HG03039 (cell line): Measurements from ENCODE around the gene MSH5.
"Not testable (repeated sequence)": the region's sequence is repeated elsewhere in the genome, so short reads cannot be mapped to it uniquely, and the experiment has no call there.

Source experiments
- ATAC-seq: cut with Tn5 transposase; IDR thresholded peaks from one replicate; pipeline ENCODE4 v1.9.1; 2021; ENCODE audit warnings: mild to moderate bottlenecking, moderate library complexity; ENCODE audit not compliant: unreplicated experiment

The MSH5 gene

DNA sequence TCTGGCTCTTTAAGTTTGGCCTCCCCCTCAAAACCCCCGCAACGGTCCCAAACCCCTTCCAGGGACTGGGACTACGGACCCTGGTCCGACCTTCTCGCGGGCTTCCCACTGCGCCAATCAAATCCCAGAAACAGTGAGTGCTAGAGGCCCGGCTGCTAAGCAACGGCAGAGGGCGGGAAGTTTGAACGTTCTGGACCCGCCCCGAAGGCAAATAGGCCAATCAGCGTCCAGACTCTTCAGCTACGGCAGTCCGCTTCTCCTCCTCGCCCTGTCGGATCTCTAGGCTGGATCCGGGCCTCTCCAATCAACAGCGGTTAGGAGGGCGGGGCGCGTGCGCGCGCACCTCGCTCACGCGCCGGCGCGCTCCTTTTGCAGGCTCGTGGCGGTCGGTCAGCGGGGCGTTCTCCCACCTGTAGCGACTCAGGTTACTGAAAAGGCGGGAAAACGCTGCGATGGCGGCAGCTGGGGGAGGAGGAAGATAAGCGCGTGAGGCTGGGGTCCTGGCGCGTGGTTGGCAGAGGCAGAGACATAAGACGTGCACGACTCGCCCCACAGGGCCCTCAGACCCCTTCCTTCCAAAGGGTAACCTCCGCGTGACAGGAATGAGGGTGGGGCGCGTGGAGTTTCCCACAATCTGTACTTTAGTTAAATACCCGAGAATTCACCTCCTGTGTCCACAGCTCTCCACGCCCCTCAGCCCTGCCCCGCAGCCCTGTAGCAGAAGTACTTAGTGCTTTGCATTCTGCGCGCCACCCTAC lies at the start of gene MSH5:
Gene MSH5, plus strand, starts transcription at position 367 of the 758 bp plus-strand sequence. CDS start 462 bp downstream, outside the sequence.
- peak; percentile 66 for ATAC-seq

DNA sequence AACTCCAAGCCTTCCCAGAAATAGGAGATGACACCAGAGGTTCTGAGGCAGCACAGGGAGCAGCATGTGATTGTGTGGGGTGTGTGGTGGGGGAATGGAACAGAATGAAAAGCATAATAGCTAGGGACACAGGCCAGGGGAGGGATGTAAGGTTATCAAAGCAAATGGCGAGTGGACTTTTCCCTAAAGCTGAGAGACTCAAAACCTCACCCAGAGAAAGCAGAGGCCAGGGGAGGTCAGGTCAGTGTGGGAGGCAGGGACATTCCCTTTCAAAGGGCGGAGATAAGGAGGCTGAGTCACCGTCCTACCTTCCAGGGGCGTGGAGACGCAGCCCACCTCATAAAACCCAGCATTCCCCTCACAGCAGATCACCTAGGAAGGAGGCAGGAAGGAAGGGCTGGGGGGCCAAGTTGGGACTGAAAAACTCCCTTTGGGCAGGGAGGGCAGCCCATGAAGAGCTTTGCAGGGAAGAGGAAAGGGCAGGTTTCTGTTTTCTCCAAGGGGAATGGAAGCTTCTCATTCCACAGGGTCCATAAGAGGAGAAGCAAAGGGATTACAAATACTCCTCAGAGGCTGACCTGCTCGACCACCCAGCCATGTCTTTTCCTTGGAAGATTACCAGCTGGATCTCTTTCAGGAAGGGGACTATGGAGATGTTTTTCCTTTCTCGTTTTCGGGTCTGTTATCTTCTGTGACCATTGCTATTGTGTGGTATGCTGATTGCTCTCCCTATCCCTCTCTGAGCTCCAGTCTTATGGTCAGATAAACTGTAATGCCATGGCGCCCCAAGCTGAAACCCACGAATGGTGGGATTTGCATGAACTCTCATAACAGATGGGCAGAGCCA lies 49.4 kb upstream of the MSH5 start:
- ATAC-seq, result no peak

GRCh38 chr6:31691078-31691463 lies 48.7 kb upstream of the MSH5 start:
- no peak for ATAC-seq

- no peak for ATAC-seq
Observed at GRCh38 chr6:31691564-31692108, 48.2 kb upstream of the MSH5 start.

GRCh38 chr6:31692353-31692752 lies 47.5 kb upstream of the MSH5 start:
- ATAC-seq, result no peak

DNA sequence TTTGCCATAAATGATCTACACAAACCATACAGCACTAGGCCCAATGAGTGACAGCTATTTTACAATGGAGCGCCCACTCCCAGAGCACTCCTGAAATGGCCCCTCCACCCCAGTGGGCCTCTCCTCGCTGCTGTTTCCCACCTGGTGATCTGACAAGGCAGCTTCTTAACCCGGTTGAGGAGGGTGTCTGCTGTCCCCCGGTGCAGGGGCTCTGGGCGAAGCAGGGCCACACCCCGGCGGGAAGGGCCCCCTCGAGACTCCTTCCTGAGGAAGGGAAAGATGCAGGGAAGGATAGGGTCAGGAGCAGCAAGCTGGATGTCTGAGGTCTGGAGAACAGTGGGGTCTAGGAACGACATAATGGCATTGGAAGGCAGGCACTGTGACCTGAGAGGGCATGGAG lies 46.9 kb upstream of the MSH5 start:
- ATAC-seq, result no peak

GRCh38 chr6:31693535-31693934 lies 46.3 kb upstream of the MSH5 start:
- ATAC-seq, result no peak

DNA sequence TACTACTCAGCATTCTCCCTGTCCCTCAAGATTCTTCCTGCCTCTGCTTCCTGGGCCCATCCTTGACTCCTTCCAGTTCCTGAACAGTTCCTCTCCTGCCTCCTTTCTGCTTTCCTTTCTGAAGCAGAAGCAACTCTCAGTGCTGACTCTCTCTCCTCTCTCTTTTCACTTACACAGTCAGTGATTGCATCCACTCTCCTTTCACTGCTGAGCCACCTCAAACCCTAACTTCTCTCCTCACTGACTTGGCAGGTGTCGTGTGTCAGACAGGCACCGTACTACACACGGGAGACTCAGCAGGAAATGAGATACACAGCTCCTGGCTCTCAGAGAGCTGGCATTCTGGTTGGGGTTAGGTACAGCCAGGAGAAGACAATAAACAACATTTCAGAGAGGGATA lies 42.2 kb upstream of the MSH5 start:
- ATAC-seq, result no peak

- ATAC-seq, result no peak
Observed at GRCh38 chr6:31700740-31701401, 38.9 kb upstream of the MSH5 start.

- no peak for ATAC-seq
Observed at GRCh38 chr6:31701666-31702404, 38.0 kb upstream of the MSH5 start.

DNA sequence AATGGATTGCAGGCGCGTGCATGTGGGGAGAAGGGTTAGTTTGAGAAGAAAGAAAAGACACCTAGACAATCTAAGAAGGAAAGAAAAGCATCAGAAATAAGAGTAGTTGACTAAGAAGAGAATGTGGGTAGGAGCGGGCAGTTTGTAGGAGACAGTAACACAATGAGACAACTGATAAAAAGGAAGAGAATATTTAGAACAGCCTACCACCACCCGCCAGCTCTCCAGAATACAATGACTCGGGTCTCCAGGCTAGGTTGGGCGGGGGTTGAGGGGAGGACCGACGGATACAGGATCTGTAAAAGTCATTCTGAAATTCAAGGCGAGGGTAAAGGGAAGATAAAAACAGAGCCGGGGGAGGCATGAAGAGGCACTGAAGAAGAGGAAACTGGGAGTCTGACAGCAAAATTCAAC lies 37.4 kb upstream of the MSH5 start:
- ATAC-seq, result no peak

DNA sequence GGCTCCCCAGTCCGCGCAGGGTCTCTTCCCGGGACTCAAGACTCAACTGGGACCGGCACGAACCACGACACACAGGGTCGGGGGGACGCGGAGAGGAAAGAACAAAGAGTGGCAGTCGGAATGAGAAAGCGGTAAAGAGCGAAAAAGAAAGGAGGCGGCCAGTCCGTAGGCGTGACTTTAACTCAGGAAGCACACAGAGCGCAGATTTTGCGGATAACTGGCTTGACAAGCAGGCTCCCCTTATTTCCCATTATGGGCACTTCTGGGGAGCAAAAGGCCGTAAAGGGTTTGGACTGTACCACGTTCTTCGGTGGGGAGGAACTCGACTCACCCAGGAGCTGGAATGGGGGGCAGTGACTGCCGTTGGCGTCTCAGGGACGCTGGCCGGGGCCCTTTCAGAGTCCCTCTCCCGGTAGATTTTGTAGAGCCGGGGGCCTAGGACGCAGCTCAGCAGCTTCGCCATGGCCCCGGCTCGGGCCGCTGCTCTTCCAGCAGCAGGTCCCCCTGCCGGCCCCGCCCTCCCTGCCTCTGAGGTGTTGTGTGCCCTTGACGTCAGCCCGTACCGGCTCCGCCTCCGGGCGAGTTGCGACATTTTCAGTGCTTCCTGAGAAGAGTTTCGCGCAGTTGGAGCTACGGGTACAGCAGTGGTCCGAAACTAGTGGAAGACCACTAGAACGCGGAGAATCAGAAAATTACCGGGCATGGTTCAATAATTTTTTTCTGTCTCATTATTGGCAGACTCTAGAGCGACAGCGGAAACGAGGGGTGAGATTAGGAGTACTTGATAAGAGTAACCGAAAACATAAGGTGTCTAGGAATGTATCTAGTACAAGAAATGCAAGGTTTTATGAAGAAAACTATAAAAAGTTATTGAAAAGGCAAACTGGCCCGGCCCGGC lies 36.7 kb upstream of the MSH5 start, which contains the start of gene ABHD16A:
Gene ABHD16A, minus strand, starts transcription at position 506 of the 898 bp plus-strand sequence. Its CDS starts 43 bp downstream, at position 463.
- ATAC-seq, result peak; percentile 86

DNA sequence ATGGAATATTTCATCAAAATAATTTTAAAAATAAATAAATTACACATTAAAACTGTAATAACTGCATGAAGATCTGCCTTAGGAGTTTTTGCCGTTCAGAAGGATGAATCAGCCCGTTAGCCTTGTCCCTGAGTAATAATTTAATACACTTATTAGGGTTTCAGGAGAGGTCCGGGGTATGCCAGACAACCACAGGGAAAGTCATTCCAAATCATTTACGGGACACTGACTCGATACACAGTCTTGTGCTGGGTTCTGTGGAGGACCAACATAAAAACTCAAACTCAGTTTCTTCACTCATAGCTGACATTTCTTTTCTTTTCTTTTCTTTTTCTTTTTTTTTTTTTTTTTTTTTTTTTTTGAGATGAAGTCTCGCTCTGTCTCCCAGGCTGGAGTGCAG lies 33.9 kb upstream of the MSH5 start:
- no peak for ATAC-seq

DNA sequence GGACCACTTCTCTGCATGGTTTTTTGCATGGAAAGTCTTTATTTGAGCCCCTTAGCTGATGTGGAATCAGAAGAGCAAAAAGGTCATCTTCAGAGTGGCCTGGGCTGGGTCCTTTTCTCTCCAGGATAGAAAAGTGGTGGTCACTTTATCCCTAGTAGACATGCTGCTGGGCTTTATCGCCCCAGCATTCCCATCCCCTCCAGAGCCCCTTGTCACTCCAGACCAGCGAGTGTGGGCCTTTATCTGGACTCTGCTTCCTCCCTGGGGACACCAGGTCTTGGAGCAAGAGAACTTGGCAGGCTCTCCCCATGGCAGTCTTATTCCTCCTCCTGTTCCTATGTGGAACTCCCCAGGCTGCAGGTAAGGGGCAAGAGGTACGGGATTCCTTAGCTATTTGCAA lies 33.2 kb upstream of the MSH5 start, which contains the start of gene LY6G6F:
Gene LY6G6F, plus strand, starts transcription at position 268 of the 400 bp plus-strand sequence. Its CDS starts 41 bp downstream, at position 309.
- ATAC-seq, result no peak

GRCh38 chr6:31707701-31708100 lies 32.1 kb upstream of the MSH5 start:
- ATAC-seq, result no peak

GRCh38 chr6:31708224-31708623 lies 31.6 kb upstream of the MSH5 start:
- ATAC-seq, result no peak

DNA sequence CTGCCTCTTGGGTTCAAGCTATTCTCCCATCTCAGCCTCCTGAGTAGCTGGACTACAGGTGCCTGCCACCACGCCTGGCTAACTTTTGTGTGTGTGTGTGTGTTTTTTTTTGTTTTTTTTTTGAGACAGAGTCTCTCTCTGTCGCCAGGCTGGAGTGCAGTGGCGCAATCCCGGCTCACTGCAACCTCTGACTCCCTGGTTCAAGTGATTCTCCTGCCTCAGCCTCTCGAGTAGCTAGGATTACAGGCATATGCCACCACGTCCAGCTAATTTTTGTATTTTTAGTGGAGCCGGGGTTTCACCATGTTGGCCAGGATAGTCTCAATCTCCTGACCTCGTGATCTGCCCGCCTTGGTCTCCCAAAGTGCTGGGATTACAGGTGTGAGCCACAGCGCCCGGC lies 30.6 kb upstream of the MSH5 start:
- not testable (repeated sequence) for ATAC-seq

DNA sequence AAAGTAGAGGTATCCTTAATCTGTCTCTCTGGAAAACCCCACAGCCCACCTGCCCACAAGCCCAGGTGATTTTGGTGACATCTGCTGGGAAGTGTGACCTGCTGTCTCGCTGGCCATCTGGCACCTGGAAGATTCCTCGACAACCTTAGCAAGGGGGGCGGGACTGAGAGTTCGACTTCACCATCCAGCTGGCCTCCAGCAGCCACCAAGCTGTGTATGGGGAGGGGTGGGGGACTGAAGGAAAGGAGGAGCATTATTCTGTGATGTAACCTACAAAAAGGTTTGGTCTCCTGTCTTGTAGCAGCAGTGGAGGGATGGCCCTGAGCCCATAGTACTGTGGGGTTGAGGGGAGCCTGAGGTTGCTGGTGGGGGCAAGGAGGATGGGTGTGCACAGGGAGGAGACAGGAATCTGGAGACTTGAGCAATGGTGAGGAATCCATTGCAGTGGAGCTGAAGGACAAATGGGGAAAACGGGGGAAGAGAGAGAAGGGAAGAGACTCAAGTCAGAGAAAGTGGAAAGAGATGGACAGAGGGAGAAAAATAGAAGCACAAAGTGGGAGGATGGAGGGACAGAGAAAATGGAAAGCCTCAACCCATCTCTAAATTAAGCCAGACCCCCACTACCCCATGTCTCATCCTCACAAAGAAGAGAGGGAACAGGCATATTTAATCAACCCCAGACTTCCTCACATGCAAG lies 29.1 kb upstream of the MSH5 start:
- ATAC-seq, result no peak

- ATAC-seq, result no peak
Observed at GRCh38 chr6:31711233-31711632, 28.6 kb upstream of the MSH5 start.
